SH-SY5Y (cell line): ENCODE data around the gene EFCAB12.

Experiments used
- GATA2 ChIP-seq: IDR thresholded peaks from 2 replicates; pipeline ENCODE4 v1.6.1; 2011; ENCODE audit warnings: mild to moderate bottlenecking, low read depth, low read length
- GATA3 ChIP-seq: IDR thresholded peaks from 2 replicates; pipeline ENCODE4 v1.6.1; 2011; ENCODE audit warnings: low read depth, mild to moderate bottlenecking, low read length, moderate library complexity

DNA sequence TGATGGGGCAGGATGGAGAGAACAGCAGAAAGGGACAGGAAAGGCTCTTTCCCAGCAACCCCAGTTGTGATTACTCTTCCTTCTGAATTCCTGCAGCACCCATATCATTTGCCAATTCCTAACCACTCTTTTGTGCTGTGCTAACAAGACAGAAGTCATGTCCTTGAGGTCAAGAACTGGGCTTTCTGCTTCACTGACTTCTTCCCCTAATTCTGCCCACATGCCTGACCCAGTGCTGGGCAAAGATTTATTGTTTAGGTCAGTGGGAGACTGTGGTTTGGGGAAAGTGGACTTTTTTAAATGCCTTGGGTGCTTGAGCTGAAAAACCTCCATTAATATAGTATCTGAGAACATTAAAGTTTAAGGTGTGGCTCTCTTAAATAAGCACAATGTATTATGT lies 4.2 kb upstream of the EFCAB12 start:
- TF ChIP-seq GATA3 (no peak), GATA2 (no peak)
